Endometrial microvascular endothelial cells (primary cell): ENCODE data around the gene SLC4A11. TPM values are rescaled to one million over a fixed set of nuclear protein-coding genes. Genes with fewer than 3 reads are reported as not detected.
"Not testable (repeated sequence)": the region's sequence is repeated elsewhere in the genome, so short reads cannot be mapped to it uniquely, and the experiment has no call there.

Experiments used
- in situ Hi-C: cut with HindIII; loops from 2 replicates; pipeline ENCODE4 v1.10.0; 2017; ENCODE audit warnings: low sequenced_read_pairs, low pct_unique_long_range_greater_than_20kb; ENCODE audit errors: inconsistent ontology term
- total RNA-seq: library from RNA; depleted of rRNA; stranded (reverse); fragments of >200 nt; gene quantifications from one replicate; pipeline ENCODE4 v1.2.3, GENCODE V29; 2015; ENCODE audit errors: inconsistent ontology term

The SLC4A11 gene
- total RNA-seq, 1 donor from 2014 or later, result 1.3 TPM

DNA sequence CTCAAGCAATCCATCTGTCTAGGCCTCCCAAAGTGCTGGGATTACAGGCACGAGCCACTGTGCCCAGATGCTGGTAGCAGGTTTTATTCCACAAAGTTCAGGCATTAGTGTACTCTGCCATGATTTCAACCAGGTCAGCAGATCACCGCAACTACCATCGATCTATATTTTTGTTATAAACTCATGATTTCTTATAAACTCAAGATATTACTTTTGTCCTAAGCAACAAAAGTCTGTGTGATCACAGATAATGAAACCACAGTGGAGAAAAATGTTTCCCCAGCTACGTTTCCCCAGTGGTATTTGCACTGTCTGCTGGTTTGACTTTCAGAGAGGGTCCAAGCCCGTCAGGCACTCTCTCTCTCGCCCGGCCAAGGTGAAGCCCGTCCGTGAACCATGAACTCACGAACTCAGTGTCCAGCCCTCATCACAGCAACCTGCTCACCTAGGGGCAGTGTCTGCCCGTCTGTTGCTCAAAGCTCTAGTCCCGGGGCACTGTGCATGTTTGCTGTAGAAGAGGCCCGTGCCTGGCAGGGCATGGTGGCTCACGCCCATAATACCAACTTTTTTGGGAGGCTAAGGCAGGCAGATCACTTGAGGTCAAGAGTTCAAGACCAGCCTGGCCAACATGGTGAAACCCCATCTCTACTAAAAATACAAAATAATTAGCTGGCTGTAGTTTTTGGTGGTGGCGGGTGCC lies 7.0 kb downstream of the SLC4A11 start:
- in situ Hi-C loops, result no loop called here

DNA sequence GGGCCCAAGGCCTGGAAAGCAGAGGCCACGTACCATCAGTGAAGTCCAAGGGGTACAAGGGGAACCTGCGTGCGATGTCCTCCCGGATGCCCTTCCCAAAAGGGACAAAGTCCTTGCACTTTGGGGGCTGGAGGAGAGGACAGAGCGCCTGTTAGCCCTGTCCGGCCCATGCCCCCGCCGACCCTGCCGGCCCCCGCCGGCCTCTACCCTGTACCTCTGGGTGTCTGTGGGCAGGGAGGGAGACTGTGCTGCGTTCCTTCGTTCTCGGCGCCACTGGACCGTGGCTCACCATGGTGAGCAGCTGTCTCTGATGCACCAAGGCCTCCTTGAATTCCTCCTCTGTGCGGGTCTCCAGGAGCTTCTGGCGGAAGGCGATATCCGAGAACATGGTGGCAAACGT lies 7.9 kb downstream of the SLC4A11 start:
- in situ Hi-C loops, result no loop called here

DNA sequence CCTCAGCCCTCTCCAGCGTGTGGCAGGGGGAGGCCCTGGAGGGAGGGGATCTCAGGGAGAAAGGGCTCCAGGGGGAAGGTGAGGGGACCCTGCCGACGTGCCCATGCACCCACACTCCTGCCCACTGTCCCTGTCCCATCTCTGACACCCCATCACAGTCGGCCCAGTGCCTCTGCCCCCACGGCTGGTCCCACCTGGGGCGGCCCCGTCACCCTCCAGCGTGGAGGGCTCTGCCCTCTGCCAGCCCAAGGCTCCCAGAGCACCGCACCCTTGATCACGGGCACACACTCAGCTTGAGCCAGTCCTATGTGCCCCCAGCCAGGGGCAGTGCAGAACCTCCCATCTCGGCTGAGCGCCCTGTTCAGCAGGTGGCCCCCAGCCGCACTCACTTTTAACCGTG lies 9.2 kb downstream of the SLC4A11 start:
- in situ Hi-C loops, result no loop called here

DNA sequence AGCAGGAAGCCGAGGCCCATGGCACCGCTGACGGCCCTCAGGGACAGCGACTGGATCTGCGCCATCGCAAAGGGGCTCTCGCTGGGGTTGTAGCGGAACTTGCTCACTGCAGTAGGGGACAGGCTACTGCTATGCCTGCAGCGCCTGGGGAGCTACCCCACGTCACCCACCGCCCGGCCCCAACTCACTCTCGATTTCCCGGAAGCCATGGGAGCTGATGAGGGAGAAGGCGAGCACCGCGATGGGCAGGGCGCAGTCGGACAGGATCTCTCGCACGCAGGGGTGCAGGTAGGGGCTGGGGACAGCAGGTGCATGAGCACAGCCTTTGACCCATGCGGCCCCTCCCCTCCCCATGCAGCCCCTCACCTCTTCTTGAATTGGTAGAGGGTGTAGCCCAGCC lies 9.8 kb downstream of the SLC4A11 start:
- in situ Hi-C loops, result no loop called here

- in situ Hi-C loops, result no loop called here
Observed at GRCh38 chr20:3228750-3229032, 10.3 kb downstream of the SLC4A11 start.

DNA sequence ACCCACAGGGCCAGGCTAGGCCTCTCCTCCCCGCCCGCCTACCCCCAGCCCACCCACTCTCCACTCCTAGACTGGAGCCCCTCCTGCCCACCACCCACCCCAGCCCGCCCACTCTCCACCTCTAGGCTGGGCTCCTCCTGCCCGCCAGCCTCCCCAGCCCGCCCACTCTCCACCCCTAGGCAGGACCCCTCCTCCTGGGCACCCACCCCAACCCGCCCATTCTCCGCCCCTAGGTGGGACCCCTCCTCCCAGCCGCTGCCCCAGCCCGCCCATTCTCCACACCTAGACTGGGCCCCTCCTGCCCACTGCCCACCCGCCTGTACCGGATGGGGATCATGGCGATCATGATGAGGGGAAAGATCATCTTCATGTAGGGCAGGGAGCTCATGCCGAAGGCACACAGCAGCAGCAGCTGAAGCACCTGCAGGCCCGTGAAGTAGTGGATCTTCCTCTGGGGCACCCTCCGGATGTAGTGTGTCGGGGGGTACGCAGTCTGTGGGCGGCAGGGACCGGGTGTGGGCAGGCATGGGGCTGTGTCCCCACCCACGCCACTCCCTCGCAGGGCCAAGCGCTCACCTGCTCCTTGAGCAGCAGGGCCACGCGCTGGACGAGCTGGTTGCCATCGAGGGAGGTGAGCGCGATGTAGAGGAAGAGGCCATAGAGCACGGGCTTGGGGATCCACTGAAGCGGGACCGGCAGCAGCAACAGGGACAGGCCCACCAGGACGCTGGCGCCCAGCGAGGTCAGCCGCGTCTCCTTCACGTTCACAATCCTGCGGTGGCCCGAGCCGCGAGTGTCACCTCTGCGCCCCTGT lies 10.8 kb downstream of the SLC4A11 start:
- in situ Hi-C loops, result no loop called here

DNA sequence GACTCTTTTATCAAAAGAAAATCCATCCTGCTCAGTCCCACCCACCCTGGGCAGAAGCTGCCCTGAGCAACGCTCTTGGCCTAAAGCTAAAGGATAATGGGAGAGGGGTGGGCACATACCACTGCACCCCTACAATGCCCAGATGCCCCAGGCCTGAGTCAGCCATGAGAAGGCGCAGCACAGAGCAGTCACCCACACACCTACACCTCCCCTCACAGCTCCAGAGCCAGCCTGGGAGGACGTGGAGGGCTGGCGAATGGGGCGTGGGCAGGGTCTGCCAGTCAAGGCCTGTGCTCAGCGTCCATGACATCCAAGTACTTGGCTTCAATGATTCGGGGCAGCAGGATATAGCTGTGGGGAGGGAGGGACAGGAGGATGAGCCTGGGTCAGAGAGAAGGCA lies 11.5 kb downstream of the SLC4A11 start:
- in situ Hi-C loops, result no loop called here

GRCh38 chr20:3226864-3227263 lies 12.1 kb downstream of the SLC4A11 start:
- in situ Hi-C loops, result no loop called here

DNA sequence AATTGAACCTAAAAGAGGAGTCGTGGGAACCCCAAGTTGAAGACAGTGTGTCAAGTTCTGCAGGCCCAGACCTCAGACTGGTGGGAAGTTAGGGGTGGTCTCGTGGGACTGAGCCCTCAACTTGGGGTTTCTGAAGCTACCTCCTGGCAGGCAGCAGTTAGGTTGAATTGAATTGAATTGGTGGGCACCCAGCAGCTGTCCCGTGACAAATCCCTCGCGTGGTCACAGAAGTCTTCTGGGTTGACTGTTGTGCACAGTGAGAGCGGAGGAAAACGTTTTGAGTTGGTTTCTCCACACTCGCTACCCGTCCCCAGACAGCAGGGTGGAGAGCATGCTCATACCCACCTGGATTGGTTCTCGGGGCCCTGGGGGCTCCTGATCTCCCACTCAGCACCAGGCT lies 12.9 kb downstream of the SLC4A11 start:
- in situ Hi-C loops, result no loop called here

DNA sequence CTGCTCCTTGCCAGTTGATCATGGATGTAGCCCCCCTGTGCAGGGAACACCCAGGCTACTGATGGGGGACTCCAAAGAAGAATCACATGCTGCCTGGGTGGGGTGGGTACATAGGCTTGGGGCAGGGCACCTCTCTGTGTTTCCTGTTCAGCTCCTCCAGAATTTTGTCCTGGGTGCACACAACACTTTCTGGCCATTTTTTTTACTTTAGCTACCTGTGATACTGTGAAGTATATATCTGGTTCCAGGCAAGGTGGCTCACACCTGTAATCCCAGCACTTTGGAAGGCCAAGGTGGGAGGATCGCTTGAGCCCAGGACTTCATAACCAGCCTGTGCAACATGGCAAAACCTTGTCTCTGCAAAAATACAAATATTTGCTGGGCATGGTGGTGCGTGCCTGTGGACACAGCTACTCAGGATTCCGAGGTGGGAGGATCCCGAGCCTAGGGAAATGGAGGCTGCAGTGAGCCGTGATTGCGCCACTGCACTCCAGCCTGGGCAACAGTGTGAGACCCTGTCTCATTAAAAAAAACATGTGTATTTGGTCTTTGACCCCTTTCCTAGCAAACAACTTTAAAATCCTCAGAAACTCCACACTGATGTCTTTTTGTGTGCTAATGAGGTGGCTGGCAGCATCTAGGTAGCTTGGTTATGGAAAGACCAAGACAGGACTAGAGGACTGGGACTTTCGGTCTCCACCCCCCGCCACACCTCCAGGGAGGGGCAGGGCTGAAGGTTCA lies 14.1 kb downstream of the SLC4A11 start:
- in situ Hi-C loops, result no loop called here

DNA sequence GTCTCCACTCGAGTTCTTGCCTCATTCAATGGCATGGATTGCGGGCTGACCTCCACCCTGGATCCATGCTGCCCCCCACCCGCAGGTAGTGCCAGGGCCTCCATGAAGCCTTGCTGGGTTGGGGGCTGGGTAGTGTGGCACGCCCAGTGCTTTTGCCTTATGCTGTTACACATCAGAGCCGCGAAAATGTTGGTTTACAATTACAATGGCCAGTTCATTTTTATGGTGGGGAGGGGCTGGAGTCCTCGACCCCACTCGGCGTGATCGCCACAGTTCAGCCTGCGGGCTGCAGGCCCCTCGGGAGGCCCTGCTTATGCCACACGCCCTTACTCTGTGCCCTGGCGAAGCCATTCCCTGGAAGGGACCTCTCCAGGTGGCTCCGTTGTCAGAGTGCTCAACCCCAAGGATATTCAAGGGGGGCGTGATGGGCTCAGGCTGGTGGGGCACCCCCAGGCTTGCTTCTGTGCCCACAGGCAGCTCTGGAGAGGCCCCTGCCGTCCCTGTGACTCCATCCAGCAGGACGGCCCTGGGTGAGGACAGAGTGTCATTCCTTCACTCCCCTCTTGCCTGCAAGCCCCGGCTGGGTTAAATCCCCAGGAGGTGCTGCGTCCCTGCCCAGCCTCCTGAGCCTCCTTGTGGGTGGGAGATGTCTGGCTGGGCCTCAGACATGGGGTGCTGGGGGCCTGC lies 14.9 kb downstream of the SLC4A11 start:
- in situ Hi-C loops, result no loop called here

DNA sequence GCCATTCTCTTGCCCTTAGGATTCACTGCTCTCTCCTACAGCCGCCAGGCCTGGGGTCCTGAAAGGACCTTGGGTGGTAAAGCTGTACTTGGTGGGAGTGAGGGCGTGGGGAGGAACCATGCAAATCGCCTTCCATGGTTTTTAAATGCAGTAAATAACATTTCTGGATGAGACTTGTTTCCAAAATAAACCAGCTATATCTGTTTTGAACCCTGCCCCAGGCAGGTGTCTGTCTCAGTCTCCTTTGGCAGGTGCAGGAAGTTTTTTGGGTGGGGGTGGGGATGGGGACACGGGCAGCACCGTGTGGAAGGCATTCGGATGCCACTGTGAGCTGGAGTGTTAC lies 15.4 kb downstream of the SLC4A11 start:
- in situ Hi-C loops, result no loop called here

- in situ Hi-C loops, result no loop called here
Observed at GRCh38 chr20:3222635-3223600, 16.1 kb downstream of the SLC4A11 start.

DNA sequence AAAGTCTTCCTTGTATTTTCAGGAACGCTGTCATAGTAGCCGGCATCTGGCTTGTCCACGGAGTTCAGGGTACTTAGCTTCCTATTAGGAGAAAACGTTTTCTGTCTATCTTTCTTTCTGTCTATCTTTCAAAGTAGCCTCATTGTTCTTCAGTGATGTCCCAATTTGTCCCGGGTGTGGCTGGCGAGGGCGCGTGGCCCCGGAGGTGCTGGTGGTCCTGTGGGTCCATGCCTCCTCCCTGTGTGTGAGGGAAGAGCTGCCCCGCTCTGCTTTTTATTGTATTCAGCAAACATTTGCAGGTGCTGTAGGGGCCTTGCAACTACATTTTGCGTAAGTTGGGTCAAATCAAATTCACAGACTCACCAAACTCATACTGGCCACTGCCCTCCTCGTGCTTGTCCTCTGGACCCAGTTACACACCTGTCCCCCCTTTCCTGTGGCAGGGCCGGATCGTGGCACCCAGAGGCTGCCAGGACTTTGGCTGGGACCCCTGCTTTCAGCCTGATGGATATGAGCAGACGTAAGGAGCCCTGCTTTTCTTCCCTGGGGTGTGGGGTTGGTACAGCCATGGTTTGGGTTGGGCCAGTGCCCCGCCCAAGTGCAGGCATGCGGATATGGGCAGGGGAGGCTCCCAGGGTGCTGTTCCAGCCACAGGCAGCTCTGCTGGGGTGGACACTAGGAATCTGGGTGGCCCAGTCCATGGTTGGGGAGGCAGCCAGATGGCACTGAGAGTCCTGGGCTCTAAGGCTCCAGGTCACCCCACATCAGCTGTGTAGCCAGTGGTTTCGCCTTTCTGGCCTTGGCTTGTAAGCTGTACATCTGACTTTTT lies 17.4 kb downstream of the SLC4A11 start:
- in situ Hi-C loops, result no loop called here

DNA sequence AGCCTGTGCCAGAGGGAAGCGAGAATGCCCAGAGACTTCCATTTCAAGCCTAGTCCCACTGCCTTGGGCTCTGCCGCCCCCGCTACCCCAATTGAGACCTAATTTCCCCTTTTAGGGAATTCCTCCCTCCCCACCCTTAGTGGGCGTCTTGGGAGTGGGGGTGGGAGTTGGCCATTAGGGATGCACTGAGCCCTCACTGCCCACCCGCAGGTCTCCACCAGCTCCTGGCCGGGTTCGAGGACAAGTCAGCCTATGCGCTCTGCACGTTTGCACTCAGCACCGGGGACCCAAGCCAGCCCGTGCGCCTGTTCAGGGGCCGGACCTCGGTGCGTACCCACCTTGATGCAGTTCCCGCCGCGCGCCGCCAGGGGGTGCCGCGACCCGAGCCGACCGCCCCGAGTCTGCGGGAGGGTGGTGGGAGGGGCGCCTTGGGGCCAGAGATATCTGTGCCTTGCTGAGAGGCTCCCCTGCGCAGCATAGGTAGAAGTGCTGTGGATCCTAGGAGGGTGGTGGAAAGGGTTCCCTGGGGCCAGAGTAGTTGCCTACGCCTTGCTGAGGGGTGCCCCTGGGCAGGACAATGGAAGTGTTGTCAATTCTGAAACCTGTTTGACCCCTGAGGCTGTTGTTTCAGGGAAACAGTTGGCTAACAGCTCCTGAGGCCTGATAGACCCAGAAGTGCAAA lies 20.5 kb downstream of the SLC4A11 start:
- in situ Hi-C loops, result no loop called here

DNA sequence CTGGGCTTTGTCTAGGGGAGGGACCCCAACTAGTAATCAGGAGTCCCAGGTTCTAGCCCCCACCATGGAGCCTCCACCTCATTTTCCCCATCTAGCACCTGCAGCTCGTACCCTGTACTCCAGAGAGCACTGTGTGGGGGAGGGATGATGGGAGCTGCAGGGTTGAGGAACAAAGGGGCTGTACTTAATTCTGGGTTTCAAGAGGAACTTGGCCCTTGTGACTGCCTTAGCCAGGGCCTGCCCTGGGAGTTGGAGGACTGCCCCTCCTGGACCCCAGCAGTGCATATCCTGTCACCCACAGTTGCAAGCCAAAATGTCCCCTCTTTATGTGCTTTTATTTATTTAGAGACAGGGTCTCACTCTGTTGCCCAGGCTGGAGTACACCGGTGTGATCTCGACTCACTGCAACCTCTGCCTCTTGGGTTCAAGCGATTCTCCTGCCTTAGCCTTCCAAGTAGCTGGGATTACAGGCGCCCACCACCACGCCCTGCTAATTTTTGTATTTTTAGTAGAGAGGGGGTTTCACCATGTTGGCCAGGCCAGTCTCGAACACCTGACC lies 23.6 kb downstream of the SLC4A11 start:
- in situ Hi-C loops, result not testable (repeated sequence)

GRCh38 chr20:3213226-3213625 lies 25.8 kb downstream of the SLC4A11 start:
- in situ Hi-C loops, result no loop called here
